Left hindlimb (tissue), 1 donor: ENCODE results near the gene SH3GL1.
A peak's percentile ranks its signal among the peaks of the same experiment; 100 is the strongest.
"Not testable (repeated sequence)": the region's sequence is repeated elsewhere in the genome, so short reads cannot be mapped to it uniquely, and the experiment has no call there.

Experiments used
- DNase-seq: peaks from one replicate; pipeline ENCODE4 v3.0.0-alpha.2; 2018

Gene SH3GL1

DNA sequence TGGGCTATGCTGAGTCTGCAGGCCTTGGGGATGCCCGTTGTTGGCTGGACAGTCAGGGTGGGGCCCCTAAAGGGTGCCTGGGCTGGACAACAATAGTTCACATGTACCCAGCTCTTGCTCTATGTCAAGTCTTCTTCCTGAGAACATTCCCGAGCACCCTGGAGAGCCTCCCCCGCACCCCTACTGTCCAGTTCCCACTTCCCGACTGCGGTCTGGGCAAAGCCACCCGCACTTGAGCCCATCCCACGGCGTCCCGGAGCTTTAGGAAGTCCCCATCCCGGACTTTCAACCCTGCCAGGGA lies 58.1 kb downstream of the SH3GL1 start:
- DNase-seq: no peak

DNA sequence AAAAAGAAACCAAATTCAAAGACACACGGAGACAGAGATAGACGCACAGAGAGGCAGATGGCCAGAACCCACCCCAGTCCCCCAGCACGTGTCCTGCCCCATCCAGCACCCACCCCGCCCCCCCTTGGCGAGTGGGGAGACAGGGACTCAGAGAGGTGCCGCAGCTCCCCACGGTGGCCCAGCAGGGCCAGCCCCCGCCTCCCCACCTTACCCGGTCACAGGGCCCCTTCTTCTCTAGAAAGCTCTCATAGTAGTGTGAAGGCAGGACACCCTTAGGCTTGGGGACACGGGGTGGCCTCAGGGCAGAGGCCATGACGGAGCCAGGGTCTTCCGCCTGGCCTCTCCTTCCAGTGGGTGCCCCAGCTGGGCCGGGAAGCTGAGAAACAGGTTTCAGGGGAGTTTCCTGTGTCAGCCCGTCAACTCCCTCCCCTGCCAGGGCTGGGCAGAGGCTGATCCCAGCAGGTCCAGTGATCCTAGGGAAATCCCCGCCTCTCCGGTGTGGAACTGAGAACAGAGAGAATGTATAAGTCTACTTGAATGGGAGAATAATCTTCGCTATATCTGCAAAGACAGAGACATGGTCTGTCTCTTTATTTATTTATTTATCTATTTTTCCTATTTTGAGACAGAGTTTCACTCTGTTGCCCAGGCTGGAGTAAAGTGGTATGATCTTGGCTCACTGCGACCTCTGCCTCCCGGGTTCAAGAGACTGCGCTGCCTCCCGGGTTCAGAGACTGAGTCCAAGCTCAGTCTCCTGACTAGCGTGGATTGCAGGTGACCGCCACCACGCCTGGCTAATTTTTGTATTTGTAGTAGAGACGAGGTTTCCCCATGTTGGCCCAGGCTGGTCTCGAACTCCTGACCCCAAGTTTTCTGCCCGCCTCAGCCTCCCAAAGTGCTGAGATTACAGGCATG lies 61.6 kb downstream of the SH3GL1 start, which contains the start of gene STAP2:
Gene STAP2 (minus strand): TSS at position 387 of the 915 bp plus-strand sequence. CDS start 74 bp downstream, at position 313.
- no peak for DNase-seq

DNA sequence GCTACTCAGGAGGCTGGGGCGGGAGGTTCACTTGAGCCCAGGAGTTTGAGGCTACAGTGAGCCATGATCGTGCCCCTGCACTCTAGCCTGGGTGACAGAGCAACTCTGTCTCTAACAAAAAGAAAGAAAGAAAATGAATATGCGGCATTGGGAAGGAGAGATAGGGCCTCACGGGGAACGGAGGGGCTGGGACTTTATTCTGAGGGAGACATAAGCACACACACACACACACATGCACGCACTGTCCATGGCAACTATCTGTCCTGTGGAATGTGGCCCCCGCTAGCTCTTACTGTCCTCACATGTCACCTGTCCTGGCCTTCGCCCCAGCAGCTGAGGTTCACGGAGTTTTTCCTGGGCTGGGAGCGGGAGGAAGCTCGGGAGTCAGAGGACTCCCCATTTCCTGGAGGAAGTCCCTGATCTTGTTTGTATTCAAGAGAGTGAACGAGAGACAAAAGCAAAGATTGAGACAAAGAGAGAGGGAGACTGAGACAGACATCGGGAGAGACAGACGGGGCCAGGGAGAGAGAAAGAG lies 62.4 kb downstream of the SH3GL1 start:
- peak; percentile 37 for DNase-seq

DNA sequence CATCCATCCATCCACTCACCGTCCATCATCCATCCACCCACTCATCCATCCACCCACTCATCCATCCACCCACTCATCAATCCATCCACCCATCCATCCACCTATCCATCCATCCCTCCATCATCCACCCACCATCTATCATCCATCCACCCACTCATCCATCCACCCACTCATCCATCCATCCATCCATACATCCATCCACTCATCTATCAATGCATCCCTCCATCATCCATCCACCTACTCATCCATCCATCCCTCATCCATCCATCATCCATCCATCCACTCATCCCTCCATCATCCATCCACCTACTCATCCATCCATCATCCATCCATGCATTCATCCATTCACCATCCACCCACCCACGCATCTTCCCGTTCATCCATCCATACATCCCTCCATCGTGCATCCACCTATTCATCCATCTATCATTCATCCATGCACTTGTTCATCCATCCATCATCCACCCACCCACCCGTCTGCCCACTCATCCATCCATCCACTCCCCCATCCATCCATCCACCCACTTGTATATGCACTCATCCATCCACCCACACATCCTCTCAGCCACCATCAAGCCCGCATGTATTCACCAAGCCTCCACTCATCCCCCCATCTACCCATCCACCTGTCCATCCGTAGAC lies 65.3 kb downstream of the SH3GL1 start:
- no peak for DNase-seq

DNA sequence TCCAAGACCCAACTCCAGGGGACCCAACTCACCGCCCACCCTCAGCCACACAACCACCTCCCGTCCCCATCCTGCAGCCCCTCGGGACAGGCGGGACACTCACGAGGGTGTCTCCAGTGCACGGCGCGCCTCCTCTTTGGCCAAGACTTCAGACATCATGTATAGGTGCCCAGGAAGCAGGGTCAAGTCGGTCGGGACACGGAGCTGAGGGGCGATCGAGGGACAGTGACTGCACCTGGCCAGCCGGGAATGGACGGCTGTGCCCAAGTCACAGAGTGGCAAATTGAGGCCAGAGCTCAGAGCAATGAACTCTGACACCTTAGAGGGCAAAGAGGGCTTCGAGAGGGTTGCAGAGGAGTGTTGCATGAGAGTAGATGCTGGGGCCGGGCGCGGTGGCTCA lies 70.5 kb downstream of the SH3GL1 start:
- no peak for DNase-seq

DNA sequence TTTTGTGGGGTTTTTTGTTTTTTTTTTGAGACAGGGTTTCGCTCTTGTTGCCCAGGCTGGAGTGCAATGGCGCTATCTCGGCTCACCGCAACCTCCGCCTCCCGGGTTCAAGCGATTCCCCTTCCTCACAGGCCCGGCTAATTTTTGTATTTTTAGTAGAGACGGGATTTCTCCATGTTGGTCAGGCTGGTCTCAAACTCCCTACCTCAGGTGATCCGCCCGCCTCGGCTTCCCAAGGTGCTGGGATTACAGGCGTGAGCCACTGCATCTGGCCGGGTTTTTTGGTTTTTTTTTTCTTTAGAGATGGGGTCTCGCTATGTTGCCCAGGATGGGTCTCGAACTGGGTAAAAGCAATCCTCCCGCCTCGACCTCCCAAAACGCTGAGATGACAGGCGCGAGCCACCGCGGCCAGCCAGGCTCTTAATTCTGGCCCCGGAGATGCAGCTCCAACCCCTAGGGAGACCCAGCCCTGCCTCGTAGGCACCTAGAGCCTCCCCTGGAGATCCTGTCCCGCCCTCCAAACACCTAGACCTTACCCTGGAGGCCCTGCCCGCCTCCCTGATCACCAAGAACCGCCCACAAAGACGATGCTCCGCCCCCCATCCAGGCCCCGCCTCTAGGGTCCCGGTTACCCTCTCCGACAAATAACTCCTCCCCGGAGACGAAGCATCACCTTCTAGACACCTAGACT lies 71.2 kb downstream of the SH3GL1 start:
- DNase-seq: not testable (repeated sequence)

DNA sequence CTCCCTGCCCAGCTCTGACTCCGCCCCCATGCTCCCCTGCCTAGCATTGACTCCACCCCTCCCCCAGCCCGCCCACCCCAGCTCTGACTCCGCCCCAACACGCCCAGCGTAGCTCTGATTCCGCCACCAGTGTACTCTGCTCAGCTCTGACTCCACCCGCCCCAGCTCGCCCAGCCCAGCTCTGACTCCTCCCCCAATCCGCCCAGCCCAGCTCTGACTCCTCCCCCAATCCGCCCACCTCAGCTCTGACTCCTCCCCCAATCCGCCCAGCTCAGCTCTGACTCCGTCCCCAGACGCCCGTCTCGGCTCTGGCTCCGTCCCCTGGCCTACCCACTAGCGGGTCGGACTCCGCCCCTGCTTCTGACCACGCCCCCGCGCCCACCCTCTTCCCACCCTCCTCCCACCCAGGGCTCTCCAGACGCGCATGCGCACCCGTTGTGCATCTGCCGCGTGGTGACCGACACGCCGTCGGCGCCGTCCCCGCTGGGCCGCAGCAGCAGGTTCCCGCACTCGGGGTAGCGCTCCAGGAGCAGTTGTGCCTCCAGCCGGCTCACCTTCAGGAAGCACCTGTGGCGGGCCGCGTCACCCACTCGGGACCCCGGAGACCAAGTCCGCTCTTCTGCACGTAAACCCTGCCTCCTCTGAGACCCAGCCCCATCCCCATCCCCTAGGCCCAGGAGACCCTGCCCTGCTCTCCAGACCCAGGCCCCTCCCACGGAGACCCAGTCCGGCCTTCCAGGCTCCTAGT lies 71.9 kb downstream of the SH3GL1 start:
- DNase-seq: peak; percentile 98

DNA sequence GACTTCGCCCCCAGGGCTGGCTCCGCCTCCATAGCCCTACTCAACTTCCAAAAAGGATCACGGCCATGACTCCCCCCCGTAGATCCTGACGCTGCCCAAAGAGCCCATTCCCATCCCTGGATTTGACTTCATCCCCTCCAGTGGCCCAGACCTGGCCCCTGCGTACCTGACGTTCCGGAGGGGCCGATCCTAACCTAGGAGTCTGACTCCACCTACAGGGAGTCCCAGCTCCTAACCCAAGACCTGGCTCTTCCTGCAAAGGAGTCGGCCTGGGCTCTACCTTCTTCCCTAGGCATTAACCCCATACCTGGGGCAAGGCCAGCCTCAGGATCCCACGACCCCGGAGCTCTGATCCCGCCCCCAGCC lies 72.5 kb downstream of the SH3GL1 start:
- DNase-seq: no peak

DNA sequence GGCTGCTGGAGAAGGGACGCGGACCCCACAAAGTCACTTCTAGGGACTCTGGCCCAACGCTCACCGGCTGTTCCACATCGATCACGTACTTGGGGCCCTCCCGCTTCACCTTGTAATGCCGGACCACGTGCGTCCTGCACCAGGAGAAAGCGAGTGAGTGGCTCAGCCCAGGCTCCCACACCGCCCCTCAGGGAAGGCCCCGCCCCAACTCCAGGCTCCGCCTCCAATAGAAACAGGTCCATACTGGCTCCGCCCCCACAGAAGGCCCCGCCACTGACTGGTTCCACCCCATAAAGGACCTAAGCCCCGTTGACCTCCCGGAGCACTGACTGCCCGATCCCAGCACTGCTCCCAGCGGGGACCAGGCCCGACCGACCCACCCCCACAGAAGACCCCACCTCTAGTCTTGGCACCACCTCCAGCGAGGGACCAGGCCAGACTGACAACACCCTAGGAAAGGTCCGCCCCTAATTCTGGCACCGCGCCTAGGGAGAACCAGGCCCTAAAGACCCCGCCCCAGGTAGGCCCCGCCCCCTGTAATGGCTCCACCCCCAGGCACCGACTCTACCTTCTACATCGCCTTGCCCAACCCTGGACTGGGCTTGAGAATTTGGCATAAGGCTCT lies 73.0 kb downstream of the SH3GL1 start:
- DNase-seq: peak; percentile 63

DNA sequence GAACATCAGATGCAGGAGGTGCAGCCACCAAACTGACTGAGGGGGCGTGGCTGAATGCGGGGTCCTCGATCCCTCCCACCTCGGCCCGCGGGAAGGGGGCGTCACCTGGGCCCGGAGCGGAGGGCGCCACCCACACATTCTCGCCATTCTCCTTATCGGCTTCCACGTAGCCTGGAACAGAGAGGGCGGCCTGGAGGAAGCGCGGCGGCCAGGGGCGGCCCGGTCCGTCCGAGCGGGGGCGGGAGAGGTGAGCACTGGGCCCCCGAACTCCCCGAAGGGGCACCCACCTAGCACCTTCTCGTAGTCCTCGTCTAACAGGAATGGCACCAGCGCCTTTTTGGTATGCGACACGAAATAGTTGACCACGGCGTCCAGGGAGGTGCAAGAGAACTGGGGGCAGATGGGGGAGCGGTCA lies 73.5 kb downstream of the SH3GL1 start:
- no peak for DNase-seq

DNA sequence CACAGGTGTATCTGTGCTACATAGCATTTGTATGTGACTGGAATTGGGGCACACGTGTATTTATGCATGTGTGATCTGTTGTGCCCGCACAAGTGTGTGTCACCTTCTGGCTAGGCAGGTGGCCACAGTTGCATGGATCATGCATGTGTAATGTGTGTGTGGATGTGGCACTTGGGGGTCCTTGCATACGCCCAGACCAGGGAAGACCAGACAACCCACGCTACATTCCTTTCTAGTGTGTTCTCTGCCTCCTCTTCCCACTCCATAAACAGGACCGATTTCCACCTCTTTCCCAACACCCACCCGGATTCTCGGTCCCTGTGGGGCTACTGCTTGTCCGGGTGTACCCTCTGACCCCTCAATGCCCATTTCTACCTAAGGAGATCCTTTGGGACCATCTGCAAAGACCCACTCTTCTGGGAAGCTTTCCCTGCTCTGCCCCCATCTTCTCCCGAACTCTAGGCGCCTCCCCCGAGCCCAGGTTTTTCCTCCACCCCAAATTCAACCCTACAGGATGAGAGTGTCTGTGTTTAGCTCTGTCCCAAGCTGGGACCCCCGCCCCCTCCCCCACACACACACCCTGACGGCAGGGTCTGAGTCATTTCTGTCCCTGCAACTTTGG lies 74.0 kb downstream of the SH3GL1 start:
- DNase-seq: no peak

DNA sequence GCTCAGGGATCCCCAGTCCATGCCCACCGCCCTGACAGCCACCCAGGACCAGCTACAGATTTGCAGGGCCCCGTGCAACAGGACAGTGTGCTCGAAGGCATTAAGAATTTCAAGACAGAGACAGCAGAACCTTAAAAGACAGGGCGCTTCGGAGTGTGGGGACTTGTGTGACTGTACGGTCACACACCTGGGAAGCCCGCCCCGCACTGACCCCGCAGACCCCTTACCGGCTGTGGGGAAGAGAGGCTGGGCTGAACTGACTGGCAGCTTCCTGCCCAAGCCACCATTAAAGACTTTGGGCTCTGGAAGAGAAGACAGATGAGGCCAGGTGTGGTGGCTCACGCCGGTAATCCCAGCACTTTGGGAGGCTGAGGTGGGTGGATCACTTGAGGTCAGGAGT lies 76.1 kb downstream of the SH3GL1 start:
- DNase-seq: no peak

DNA sequence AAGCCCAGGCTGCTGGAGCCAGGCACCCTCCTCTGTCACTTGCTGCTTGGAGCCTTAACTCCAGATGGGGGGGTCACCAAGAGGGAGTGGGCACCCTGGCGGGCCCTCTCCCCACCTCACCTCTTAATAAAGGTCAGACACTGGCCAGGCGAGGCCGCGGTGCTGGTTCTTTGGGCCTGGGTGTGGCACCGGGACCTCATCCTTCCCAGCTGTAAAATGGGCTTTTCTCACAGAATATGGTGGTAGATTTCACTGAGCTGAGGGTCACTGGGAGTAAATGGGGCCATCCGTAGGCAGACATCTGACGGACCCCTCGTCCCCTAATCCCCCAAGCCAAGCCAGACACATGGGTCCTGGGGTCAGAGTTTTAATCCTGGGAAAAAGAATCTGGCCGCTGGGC lies 76.7 kb downstream of the SH3GL1 start:
- DNase-seq: no peak

DNA sequence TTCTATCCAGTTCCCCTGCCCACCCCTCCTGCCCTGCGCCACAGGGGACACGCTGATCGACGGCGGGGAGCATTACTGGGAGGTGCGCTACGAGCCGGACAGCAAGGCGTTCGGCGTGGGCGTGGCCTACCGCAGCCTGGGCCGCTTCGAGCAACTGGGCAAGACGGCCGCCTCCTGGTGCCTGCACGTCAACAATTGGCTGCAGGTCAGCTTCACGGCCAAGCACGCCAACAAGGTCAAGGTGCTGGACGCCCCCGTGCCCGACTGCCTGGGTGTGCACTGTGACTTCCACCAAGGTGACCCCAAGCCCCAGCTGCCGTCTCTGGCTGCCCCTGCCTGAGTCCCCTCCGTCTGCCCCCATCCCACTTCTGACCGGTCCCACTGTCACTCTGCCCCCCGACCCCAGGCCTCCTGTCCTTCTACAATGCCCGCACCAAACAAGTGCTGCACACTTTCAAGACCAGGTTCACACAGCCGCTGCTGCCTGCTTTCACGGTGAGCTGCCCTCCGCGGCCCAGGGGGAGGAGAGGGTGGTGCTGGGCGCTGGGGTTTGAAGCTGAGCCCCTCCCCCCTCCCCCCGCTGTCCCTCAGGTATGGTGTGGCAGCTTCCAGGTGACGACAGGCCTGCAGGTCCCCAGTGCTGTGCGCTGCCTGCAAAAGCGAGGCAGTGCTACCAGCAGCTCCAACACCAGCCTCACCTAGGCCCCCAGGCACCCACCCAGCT lies 77.2 kb downstream of the SH3GL1 start:
- no peak for DNase-seq

DNA sequence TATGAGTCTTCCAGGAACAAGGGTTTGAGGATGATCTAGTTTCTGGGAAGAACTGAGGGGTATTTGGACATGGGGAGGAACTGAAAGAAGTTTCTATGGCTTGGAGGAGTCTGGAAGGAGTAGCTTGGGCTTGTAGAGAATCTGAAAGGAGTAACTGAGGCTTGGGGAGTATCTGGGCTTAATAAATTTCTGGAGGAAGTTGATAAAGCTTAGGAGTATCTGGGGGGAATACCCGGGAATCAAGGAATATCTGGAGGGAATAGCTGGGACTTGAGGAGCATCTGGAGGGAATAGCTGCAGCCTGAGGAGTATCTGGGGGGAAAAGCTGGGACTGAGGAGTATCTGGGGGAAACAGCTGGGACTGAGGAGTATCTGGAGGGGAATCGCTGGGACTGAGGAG lies 79.9 kb downstream of the SH3GL1 start:
- DNase-seq: no peak

DNA sequence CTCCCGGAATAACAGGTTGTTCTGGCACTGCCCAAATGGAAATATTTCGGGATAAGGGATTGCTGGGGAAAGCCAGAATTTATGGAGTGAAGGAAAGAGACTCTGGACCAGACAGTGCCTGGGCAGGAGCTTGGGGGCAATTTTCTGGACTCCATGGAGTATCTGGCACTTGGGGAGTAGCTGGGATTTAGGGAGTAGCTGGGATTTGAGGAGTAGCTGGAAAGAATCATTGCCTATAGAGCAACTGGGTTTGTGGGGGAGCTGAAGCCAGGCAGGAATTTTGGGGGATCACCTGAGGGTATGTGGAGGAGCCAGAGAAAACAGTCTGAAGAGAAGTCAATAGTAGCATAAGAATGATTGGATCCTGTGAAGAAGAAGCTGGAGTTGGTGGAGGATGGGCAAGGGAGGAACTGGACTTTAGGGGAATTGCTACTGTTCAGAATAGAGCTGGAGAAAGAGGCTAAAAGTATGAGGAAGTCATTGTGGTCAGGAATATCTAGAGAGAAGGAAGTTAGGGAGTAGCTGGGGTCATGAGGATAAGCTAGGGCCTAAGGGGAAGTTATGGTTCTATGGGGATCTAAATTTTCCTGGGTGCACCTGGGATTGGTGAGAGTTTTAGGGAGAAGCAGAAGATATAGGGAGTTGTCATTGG lies 81.2 kb downstream of the SH3GL1 start:
- no peak for DNase-seq

DNA sequence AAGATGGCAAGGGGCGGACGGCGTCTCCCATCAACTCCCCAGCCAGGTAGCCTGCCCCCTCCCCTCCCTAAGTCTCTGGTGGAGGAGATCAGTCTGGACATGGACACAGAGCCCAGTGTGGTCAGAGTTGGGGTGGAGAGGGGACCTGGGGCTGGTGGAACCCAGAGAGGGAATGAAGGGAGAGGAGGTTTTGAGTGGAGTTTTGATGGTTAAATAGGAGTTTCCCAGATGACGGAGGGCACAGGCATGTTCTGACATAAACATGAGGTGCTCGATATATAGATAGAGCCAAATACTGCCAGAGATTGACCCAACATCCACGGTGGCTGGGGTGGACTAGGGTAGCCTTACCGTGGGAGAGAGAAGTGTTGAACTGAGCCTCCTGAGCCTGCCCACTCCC lies 81.9 kb downstream of the SH3GL1 start:
- DNase-seq: no peak

DNA sequence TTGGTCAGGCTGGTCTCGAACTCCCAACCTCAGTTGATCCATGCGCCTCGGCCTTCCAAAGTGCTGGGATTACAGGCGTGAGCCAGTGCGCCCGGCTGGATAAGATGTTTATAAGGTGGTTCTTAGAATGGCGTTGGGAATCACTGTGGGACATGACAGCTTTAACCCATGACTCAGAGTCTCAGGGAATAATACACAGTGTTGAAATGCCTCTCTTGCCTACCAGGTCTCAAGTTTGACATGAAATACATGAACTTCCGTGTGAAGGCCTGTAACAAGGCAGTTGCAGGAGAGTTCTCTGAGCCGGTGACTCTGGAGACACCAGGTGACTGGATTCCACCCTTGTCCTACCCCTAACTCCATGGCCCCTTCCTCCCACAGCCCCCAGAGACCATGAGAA lies 83.4 kb downstream of the SH3GL1 start:
- DNase-seq: no peak

DNA sequence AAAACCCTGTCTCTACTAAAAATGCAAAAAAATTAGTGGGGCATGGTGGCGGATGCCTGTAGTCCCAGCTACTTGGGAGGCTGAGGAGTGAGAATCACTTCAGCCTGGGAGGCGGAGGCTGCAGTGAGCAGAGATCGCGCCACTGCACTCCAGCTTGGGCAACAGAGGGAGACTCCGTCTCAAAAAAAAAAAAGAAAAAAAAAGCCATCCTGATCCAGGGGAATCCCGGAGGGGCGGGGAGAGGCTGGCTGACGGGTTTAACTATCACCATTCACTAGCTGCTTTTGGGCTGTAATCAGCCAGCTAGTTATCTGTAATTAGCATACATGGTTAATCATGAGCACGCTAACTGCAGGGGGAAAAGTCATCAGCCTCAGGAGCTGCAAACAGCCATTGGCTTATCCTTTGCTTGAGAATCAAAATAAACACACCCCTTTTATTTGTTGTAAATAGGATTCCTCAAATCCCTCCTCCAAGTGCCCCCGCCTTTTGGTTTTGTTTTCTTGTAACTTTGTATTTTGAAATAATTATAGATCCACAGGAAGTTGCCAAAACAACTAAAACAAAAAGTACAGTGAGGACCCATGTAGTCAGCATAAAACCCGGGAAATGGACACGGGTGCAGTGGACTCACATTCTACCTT lies 86.4 kb downstream of the SH3GL1 start:
- DNase-seq: no peak
